Measurements from ENCODE around the gene PIGC.

DNA sequence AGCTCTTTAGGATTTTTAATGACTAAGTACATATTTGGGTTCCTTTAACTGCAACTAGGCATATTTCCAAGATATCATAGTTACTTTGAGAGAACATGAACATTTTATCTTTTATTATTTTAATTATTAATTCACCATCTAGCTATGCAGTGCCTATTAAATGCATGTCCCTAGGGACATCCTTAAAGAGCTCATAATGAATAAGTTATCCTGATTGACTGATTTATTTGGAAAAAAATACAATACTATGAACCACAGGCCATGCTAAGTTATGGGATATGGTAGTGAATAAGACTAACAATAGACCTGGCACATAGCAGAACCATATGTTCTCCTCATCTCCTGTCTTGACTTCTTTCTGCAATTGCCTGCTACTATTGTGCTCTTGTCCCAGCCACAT lies 39.7 kb downstream of the PIGC start:
- no peak for TF ChIP-seq CTCF (IDR thresholded peaks at IDR 0.05)
- TF ChIP-seq POLR2A (IDR thresholded peaks at IDR 0.05) = no peak

Data from adrenal gland (tissue), 5 donors.